AG04450 (cell line): Measurements from ENCODE around the gene PTPRE. TPM values are rescaled to one million over a fixed set of nuclear protein-coding genes. Genes with fewer than 3 reads are reported as not detected.

Experiments used
- CTCF ChIA-PET: fragments of 300-600, 350-600 bp; formaldehyde crosslinking; extraction: SDS; loops from one replicate; lab custom pipeline; 2022; ENCODE audit warnings: antibody characterized with exemption, inconsistent platforms; lab: Charles Lee
- POLR2A ChIA-PET: fragments of 350-600 bp; formaldehyde crosslinking; extraction: SDS; loops from one replicate; lab custom pipeline; 2021; ENCODE audit warnings: antibody characterized with exemption, inconsistent platforms; lab: Yijun Ruan, JAX
- DNase-seq: peaks from one replicate; pipeline ENCODE4 v3.0.0-alpha.2; 2011; ENCODE audit warnings: low read depth, low spot score
- H3K27ac ChIP-seq: one replicate; pipeline ENCODE4 v1.5.1; 2012; ENCODE audit warnings: low read depth, low read length, control low read depth
- H3K27me3 ChIP-seq: one replicate; pipeline ENCODE4 v1.6.0; 2012; ENCODE audit warnings: low read length; ENCODE audit not compliant: control insufficient read depth, insufficient read depth
- H3K4me3 ChIP-seq: 2 replicates; pipeline ENCODE4 v1.5.1; 2011; ENCODE audit warnings: mild to moderate bottlenecking, low read depth, low read length, control low read depth
- H3K9me3 ChIP-seq: 2 replicates; pipeline ENCODE4 v1.5.1; 2012; ENCODE audit warnings: low read length; ENCODE audit not compliant: control insufficient read depth, insufficient read depth
- polyA plus RNA-seq: library from polyadenylated mRNA; depleted of rRNA; stranded (reverse); fragments of >200 nt; gene quantifications from 2 replicates; pipeline ENCODE4 v1.2.3, GENCODE V29; 2011
- TF ChIP-seq, protein P1 (sequence below): IDR thresholded peaks from 2 replicates; pipeline ENCODE4 v1.5.1; 2011; ENCODE audit warnings: low read depth, low read length, control low read depth, inconsistent platforms

Gene PTPRE
- polyA plus RNA-seq, 1 experiment = 0.38 TPM

DNA sequence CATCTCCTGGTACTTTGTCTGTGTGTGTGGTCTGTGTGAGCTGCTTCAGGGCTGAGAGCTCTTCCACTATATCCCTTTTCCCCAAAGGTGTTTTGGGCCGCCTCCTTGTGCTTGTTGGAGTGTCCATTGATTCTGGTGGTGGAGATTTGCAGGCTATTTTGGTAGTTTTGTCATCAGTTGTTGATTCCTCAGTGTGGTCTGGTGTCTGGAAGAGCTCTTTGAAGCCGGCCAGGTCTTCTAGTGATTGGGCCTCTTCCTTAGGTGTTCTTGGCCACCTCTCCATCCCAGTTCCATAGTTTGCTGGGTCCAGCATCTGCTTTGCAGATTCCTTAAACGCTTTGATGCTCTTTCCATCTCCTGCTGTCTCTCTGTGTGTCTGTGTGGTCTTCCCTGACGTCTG, 198.5 kb downstream of the PTPRE start:
- POLR2A ChIA-PET = no interaction called here
- CTCF ChIA-PET = interaction anchor here (1.1 to 1.2 kb wide), 2 partner anchors 45 to 107 kb away, joined by 3 read pairs; no protein-coding TSS in a partner anchor
- Histone ChIP-seq H3K9me3 (no peaks in the 10 kb centered on the region), H3K4me3 (no peak overlapping the region), H3K27ac (no peak overlapping the region), H3K27me3 (no peaks in the 10 kb centered on the region)
- TF ChIP-seq, protein P1, sequence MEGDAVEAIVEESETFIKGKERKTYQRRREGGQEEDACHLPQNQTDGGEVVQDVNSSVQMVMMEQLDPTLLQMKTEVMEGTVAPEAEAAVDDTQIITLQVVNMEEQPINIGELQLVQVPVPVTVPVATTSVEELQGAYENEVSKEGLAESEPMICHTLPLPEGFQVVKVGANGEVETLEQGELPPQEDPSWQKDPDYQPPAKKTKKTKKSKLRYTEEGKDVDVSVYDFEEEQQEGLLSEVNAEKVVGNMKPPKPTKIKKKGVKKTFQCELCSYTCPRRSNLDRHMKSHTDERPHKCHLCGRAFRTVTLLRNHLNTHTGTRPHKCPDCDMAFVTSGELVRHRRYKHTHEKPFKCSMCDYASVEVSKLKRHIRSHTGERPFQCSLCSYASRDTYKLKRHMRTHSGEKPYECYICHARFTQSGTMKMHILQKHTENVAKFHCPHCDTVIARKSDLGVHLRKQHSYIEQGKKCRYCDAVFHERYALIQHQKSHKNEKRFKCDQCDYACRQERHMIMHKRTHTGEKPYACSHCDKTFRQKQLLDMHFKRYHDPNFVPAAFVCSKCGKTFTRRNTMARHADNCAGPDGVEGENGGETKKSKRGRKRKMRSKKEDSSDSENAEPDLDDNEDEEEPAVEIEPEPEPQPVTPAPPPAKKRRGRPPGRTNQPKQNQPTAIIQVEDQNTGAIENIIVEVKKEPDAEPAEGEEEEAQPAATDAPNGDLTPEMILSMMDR = no peak
- DNase-seq = no peak

DNA sequence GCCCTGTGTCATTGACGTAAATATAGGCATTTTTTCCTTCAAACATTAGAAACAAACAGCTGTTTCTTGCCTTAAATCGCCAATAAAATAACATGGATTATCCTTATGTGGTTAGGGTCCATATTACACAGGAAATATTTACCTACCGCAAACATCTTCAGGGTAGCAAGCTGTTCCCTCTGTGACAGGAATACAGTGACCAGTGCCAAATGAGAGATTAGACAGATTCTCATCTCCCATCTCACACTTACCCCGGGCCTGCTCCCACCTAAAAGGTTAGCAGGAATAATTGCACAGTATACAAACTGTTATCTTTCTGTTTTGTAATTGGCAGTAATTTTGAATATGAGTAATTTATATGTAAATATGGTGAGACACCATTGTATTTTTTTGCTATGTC, 202.8 kb downstream of the PTPRE start:
- CTCF ChIA-PET = interaction anchor here (1.2 kb wide), 1 partner anchor 41 kb away, joined by 3 read pairs; no protein-coding TSS in a partner anchor
- H3K9me3 ChIP-seq = no peaks in the 10 kb centered on the region

DNA sequence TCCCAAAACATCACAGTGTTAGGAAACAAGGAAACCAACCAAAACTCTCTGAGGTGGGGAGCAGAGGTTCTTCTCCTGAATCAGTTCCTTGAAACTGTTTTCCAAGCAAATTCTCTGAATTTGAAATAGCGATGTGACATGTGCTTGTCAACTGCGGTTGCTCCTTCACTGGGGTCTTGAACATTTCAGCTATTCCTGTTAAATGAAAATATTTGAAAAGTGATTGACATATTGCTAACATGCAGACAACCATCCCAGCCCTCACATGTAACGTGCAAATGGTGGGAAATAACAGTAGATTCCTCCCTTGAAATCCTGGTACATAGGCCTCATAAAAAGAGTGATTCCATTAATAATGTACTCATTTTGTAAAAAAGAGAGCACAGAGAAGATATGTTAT, 203.4 kb downstream of the PTPRE start:
- Histone ChIP-seq H3K9me3 (no peaks in the 10 kb centered on the region), H3K27me3 (no peaks in the 10 kb centered on the region), H3K27ac (no peak overlapping the region), H3K4me3 (no peak overlapping the region)
- ChIA-PET POLR2A (no interaction called here), CTCF (no interaction called here)
- TF ChIP-seq, protein P1 = no peak
- no peak for DNase-seq

More for the DNA sequence above, 202.8 kb downstream of the PTPRE start:
- Histone ChIP-seq H3K4me3 (no peak overlapping the region), H3K27me3 (no peaks in the 10 kb centered on the region), H3K27ac (no peak overlapping the region)
- DNase-seq = no peak
- POLR2A ChIA-PET = no interaction called here
- TF ChIP-seq, protein P1 = no peak

DNA sequence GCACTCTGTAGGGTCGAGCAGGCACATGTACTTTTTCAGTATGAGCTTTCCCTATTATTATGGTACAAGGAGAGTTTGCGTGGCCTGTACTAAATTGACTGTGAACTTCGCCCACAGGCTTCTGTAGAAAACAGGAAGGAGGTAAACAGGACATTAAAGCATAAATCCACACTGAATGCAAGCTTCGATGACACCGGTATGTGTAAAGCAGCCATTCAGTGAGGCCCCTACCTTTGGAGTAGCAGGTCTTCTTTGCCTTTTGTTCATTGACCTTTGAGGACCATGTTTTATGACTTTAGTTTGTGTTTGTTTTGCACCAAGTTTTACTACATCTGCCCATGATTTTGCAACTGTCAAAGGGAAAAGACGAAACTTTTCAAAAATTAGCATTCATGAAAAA, 204.8 kb downstream of the PTPRE start:
- Histone ChIP-seq H3K27ac (no peak overlapping the region), H3K9me3 (no peaks in the 10 kb centered on the region), H3K27me3 (no peaks in the 10 kb centered on the region), H3K4me3 (no peak overlapping the region)
- ChIA-PET CTCF (interaction anchor here (2.3 kb wide), 1 partner anchor 43 kb away, joined by 7 read pairs; no protein-coding TSS in a partner anchor), POLR2A (no interaction called here)
- TF ChIP-seq, protein P1 = no peak
- DNase-seq = no peak

GRCh38 chr10:128113026-128113425, 206.1 kb downstream of the PTPRE start:
- Histone ChIP-seq H3K4me3 (no peak overlapping the region), H3K27ac (no peak overlapping the region), H3K27me3 (no peaks in the 10 kb centered on the region), H3K9me3 (no peaks in the 10 kb centered on the region)
- CTCF ChIA-PET = interaction anchor here (2.3 kb wide), 1 partner anchor 44 kb away, joined by 7 read pairs; no protein-coding TSS in a partner anchor
- no peak for DNase-seq
- TF ChIP-seq, protein P1 = no peak
- POLR2A ChIA-PET = no interaction called here
